ENCODE measurements around the gene ADAMTSL3. TPM values are rescaled to one million over a fixed set of nuclear protein-coding genes. Genes with fewer than 3 reads are reported as not detected.

The ADAMTSL3 gene
- total RNA-seq, 2 experiments from 2014 or later, result not detected

GRCh38 chr15:83721031-83721430, 67.1 kb downstream of the ADAMTSL3 start:
- DNase-seq (no peak), ATAC-seq (ENCODE audit: poor library complexity) (no peak)
- no peaks in the 10 kb centered on the region for H3K9me3 ChIP-seq (ENCODE audit: control insufficient read depth in 1 of 2, insufficient read depth in 1 of 2, low read length in 2 of 2)
- no peaks in the 10 kb centered on the region for H3K9me3 Mint-ChIP-seq
- no peaks in the 10 kb centered on the region for H3K27me3 ChIP-seq (ENCODE audit: control insufficient read depth in 1 of 2, insufficient read depth in 2 of 2, low read length in 2 of 2)
- H3K27me3 Mint-ChIP-seq, result peaks cover 4% of the 10 kb centered on the region
- TF ChIP-seq CTCF (IDR thresholded peaks at IDR 0.05), result no peak
- H3K27ac Mint-ChIP-seq, result no peak overlapping the region
- intact Hi-C loops (cut with DNase I, micrococcal nuclease), result no loop called here
- no peaks in the 10 kb centered on the region for H3K36me3 Mint-ChIP-seq (ENCODE audit: low read depth)
- H3K4me3 Mint-ChIP-seq, result no peak overlapping the region
- ChIA-PET POLR2A (no interaction called here), CTCF (no interaction called here)
- H3K36me3 ChIP-seq (ENCODE audit: insufficient read depth, low read length), result no peaks in the 10 kb centered on the region
- no peaks in the 10 kb centered on the region for H3K4me1 Mint-ChIP-seq (ENCODE audit: low read depth)
- no peak overlapping the region for H3K27ac ChIP-seq (ENCODE audit: low read depth in 1 of 2, low read length in 2 of 2)
- no peak overlapping the region for H3K4me3 ChIP-seq (ENCODE audit: low read length)
- no peaks in the 10 kb centered on the region for H3K4me1 ChIP-seq (ENCODE audit: insufficient read depth, low read length)

GRCh38 chr15:83721981-83722380, 68.1 kb downstream of the ADAMTSL3 start:
- ChIA-PET POLR2A (no interaction called here), CTCF (no interaction called here)
- DNase-seq (no peak), ATAC-seq (ENCODE audit: poor library complexity) (no peak)
- TF ChIP-seq CTCF (IDR thresholded peaks at IDR 0.05), result no peak
- intact Hi-C loops (cut with DNase I, micrococcal nuclease), result no loop called here
- Mint-ChIP-seq H3K4me1 (ENCODE audit: low read depth) (no peaks in the 10 kb centered on the region), H3K4me3 (no peak overlapping the region), H3K9me3 (no peaks in the 10 kb centered on the region), H3K36me3 (ENCODE audit: low read depth) (no peaks in the 10 kb centered on the region), H3K27me3 (peaks cover 4% of the 10 kb centered on the region), H3K27ac (no peak overlapping the region)
- no peaks in the 10 kb centered on the region for H3K36me3 ChIP-seq (ENCODE audit: insufficient read depth, low read length)
- no peak overlapping the region for H3K4me3 ChIP-seq (ENCODE audit: low read length)
- H3K27me3 ChIP-seq (ENCODE audit: control insufficient read depth in 1 of 2, insufficient read depth in 2 of 2, low read length in 2 of 2), result no peaks in the 10 kb centered on the region
- H3K4me1 ChIP-seq (ENCODE audit: insufficient read depth, low read length), result no peaks in the 10 kb centered on the region
- H3K27ac ChIP-seq (ENCODE audit: low read depth in 1 of 2, low read length in 2 of 2), result no peak overlapping the region
- no peaks in the 10 kb centered on the region for H3K9me3 ChIP-seq (ENCODE audit: control insufficient read depth in 1 of 2, insufficient read depth in 1 of 2, low read length in 2 of 2)

- Histone ChIP-seq H3K4me3 (ENCODE audit: low read length) (no peak overlapping the region), H3K36me3 (ENCODE audit: insufficient read depth, low read length) (no peaks in the 10 kb centered on the region), H3K27ac (ENCODE audit: low read depth in 1 of 2, low read length in 2 of 2) (no peak overlapping the region), H3K27me3 (ENCODE audit: control insufficient read depth in 1 of 2, insufficient read depth in 2 of 2, low read length in 2 of 2) (no peaks in the 10 kb centered on the region), H3K9me3 (ENCODE audit: control insufficient read depth in 1 of 2, insufficient read depth in 1 of 2, low read length in 2 of 2) (no peaks in the 10 kb centered on the region), H3K4me1 (ENCODE audit: insufficient read depth, low read length) (no peaks in the 10 kb centered on the region)
- H3K4me1 Mint-ChIP-seq (ENCODE audit: low read depth), result no peaks in the 10 kb centered on the region
- ATAC-seq (ENCODE audit: poor library complexity) (no peak), DNase-seq (no peak)
- CTCF ChIA-PET, result no interaction called here
- H3K36me3 Mint-ChIP-seq (ENCODE audit: low read depth), result no peaks in the 10 kb centered on the region
- H3K4me3 Mint-ChIP-seq, result no peak overlapping the region
- no peaks in the 10 kb centered on the region for H3K27me3 Mint-ChIP-seq
- peaks cover 2% of the 10 kb centered on the region for H3K9me3 Mint-ChIP-seq
- H3K27ac Mint-ChIP-seq, result no peak overlapping the region
- intact Hi-C loops (cut with DNase I, micrococcal nuclease), result no loop called here
- TF ChIP-seq CTCF (IDR thresholded peaks at IDR 0.05), result no peak
- POLR2A ChIA-PET, result no interaction called here
Observed at GRCh38 chr15:83723216-83723615, 69.3 kb downstream of the ADAMTSL3 start.
